Dermis blood vessel endothelial cell (primary cell): ENCODE data around the gene THSD4. TPM values are rescaled to one million over a fixed set of nuclear protein-coding genes. Genes with fewer than 3 reads are reported as not detected.
A peak's percentile ranks its signal among the peaks of the same experiment; 100 is the strongest.

Experiments used
- DNase-seq: peaks from one replicate; pipeline ENCODE4 v3.0.0; 2010
- total RNA-seq: library from RNA; depleted of rRNA; stranded (reverse); fragments of >200 nt; gene quantifications from 2 replicates; pipeline ENCODE4 v1.2.3, GENCODE V29; 2014

The THSD4 gene
- total RNA-seq, 1 donor from 2014 or later = 34.2 TPM

DNA sequence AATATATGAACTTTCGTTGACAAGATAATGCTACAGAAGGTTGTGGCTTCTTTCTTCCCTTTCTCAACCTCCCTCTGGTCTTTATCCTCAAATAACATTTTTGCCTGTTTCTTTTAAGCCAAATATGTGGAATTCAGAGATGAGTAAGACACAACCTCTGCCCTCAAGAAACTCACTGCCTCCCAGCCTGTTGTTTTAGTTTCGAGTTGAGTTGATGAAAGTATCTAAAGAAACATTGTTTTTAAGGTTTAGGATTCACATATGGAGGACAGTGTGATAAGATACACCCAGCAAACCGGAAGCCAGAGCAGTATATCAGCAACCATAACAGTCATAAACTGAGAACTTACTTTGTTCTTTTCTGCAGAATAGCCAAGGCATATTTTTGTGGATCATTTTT lies 218.6 kb downstream of the THSD4 start:
- no peak for DNase-seq

DNA sequence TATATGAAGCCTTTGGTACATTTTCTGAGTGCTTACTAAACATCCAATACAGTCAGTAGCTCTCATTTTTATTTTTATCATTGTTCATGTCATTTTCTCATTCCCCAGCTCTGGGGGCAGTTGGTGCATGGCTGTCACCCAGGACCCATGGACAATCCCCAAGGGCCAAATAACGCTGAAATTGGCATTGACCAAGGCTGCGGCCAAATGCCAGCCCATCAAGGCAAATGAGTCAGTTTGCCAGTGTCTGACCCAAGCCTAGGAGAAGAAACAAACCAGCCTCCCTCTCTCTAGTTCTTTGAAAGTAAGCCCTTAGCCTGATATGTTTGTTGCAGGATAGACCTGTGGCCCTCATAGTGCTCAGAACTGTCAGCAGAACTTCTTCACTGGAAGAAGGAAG lies 219.2 kb downstream of the THSD4 start:
- DNase-seq = no peak

DNA sequence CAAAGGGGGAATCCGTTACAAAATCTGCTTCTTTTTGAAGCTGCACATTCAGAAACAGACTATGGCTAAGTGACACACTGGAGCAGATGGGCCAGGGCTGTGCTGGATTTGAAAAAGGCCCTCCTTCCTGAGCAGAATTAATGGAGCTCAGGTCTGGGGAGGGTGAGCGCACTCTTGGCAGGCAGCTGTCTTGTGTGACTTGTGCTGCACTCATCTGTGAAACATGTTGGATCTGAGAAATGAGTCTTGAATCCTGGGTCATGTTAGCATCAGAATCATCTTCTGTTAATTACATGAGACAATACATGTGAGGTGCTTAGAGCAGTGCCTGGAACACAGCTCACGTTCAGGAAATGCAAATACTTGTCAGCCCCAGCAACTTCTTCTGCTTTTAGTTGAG lies 219.6 kb downstream of the THSD4 start:
- DNase-seq = no peak

DNA sequence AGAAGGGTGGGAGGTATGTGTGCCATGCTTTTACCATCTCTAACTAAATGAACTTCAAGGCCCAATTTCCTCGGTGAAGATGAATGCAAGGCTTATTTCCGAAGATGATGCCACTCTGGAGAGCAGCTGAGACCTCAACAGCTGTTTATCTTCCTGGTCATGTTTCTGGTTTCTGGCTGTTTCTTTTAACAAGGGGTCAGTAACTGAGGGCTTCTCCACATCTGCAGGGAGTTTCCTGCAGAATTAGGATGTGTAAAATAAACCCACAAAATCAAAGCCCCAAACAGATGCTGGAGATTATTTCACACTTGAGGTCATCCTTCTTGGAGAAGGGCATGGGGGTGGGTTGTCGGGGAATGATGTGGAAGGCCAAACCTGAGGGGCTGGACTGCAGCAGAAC lies 220.3 kb downstream of the THSD4 start:
- no peak for DNase-seq

DNA sequence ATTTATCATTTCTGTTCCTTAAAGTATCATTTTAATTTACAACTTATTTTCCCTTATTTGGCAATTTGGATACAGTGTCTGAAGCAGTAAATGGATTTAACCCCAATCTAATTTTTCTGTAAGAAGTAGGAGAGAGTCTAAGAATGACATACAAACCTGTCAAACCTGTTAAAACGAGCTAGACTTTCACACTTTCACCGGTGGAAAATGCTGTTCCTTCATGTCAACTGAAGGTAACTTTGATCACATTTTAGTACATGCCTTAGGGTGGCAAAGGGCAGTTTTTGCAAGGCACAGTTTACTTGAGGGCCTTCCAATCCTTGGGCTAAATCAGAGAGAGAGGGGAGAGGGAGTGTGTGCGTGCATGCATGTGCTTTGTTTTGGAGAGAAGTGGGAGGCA lies 221.4 kb downstream of the THSD4 start:
- no peak for DNase-seq

DNA sequence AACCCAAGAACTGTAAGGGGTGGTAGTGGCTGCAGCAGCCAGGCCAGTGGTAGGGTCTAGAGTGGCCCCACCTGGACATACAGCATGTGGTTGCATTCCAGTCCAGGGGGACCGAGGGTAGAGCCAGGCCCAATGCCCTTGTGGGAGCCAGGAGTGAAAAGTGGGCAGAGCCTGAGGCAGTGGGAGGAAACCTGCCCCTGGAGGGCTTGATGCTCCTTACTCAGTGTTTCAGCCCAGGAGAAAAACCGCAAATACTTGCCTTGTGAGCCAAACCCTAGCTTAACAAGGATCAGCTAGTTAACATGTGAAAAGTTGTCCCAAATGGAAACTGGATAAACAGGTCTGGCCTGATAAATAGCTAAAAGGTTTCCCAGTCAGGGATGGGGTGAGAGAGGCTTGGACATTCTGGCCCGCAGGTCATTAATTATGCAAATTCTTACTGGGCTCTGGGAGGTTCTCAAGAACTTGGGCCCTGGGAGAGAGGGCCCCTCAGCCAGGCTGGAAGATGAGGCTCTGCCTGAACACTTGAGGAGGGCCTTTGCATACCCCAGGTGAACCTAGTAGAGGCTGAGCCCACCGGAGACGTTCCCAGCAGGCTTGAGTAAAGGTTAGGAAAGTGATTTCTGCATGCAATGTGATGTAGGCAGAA lies 222.1 kb downstream of the THSD4 start:
- no peak for DNase-seq

DNA sequence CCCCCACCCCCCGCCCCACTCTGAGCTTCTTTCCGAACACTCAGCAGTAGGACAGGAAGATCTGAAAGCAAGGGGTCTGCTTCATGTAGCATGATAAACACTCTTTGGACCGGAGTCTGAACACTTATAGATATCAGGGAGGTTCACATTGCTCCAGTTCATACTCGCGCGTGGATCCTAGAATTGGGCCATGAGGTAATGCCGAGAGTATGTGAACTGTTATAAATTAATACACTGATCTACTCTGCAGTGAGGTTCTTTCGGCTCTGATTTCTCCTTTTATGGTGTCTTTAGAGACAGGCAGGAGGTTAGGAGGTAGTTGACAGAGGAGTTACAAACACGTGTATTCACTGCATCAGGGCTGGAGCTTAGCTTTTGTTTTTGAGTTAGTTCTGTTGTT lies 223.0 kb downstream of the THSD4 start:
- DNase-seq = no peak

DNA sequence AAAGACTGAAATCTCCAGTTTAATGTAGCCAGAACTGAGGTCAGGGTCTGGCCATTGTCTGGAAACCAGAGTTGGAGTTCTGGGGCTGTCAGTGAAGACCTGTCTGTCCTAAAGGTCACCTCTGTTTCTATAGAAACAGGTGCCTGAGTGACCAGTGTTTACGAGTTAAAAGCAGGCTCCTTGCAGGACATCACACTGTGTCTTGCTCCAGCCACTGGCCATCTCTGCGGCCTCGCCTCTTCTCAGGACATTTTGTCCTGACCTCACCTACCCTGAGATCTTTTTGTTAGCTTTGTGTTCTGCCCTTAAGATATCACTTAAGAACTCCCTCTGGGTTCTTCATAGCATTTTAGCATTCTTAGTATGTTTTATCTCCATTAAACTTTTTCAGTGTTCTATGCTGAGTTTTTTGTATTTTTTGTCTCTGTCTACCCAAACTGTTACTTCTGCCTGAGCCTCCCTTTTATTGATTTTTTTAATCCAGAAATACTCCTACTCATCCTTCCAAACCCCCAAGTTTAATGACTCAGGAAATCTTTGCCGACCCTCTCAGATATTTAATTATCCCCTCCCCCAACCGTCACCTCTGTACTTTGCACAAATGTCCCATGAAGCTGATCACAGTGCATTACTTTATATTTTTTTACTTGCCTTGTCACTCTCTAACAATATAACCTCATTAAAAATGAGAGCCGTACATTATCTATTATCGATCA lies 223.7 kb downstream of the THSD4 start:
- DNase-seq = no peak

DNA sequence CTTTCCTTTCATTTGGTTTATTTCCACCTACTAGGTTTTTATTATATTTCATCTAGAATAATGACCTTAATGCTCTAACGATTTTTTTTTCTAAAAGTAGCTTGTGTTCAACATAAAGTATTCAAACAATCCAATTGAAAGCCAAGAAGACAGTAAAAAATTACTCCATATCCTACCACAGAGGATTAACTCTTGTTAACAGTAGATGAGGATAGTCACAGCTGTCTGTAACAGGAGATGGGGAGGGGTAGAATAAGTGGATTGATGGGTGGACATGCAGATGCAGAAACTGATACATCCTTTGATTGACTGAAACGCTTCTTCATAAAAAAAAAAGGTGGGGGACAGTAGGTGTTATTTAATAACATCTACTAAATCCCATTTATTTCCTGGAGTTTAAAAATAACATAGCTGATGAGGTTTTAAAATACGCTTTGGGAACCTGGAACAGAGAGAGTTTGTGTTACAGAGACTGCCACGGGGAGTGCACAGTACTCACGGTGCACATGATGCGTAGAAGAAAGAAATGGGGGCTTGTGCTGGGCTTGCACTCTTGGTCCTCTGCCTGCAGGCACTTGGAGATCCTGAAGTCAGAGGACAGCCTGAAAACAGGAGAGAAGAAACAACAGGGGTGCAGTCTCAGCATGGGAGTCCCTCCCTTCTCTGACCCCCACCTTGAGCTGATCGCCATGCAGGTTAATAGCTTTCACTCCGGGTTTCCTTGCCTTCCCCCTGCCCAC lies 226.7 kb downstream of the THSD4 start:
- DNase-seq = no peak

DNA sequence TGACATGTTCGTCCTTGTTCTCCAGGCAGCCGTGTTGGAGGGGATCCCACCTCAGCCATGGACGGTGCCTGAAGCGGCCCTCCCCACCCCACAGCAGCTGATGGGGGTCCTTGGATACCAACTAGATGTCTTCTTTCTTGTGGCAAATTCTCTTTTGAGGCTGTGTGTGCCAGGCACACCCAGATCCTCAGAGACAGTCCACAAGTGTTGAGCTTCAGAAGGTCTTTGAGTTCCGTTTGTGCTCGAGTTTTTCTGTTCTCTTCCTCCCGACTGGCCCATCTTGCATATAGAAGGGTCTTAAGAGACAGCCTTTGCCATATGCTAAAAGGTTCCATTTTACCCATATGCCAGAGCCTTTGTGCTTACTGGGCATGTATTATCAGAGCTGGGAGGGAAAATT lies 227.4 kb downstream of the THSD4 start:
- no peak for DNase-seq

DNA sequence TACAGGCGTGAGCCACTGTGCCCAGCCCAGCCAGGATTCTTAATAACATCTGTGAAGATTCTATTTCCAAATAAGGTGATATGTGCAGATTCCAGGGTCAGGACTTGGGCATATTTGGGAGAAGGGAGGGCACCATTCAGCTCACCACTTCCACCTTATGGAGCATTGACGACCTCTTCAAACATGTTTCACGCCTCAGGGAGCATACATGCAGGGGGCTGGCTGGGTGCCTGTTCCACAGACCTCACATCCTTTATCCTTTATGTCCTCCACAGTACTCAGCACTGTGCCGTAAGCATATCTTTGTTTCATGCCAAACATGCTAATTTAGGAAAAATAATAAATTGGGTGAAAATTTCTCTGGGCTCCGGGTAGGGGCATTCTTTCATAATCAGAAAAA lies 229.0 kb downstream of the THSD4 start:
- no peak for DNase-seq

DNA sequence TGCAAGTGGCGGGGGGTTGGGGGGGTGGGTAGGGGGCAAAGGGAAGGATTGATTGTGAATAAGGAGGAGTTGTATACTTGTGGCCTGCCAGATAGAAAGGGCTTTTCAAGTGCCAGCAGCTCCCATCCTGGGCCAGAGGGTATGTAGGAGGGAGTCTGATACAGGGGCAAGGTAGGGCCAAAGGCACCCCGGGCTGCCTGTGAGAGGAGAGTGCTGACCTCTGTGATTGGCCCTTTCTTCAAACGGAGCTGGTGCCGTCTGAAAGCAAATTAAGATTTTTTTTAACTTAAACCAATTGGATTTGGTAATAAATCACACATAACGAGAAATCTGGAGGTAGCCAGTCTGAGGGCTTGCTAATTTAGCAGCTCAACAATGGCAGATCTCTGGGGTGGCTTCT lies 229.9 kb downstream of the THSD4 start:
- no peak for DNase-seq

DNA sequence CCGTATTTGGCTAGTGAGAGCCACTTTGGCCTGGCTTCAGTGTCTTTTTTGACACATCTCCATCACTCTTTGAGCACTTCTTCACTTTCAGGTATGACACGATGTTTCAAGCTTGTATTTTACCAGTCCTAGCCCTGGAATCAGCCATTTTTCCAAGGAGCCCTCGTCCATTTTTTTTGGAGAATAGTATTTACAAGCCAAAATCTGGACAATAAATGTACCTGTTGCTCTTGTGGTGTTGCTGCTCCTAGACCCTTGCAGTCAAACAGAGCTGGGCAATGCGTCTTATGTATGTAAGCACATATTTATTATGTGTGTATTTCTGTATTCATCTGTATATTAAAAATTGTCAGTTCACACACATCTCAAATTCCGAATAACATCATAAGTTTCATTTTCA lies 231.2 kb downstream of the THSD4 start:
- DNase-seq = no peak

DNA sequence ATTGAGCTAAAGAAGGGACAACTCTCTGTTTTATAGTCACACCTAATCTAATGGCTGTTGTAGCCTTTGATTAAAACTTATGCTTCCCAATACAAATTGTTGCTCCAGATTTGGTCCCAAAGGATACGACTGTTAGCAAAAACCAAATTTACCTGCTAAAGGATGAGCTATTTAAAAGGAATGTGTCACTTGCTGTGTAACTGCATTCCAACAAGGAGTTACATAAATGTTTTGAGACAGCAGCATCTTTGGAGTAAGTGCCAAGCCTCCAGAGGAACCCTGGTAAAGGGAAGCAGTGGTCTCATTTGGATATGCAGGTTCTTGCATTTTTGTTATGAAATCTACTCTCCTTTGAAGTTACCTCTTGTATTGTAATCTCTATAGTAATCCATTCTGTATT lies 233.3 kb downstream of the THSD4 start:
- no peak for DNase-seq

DNA sequence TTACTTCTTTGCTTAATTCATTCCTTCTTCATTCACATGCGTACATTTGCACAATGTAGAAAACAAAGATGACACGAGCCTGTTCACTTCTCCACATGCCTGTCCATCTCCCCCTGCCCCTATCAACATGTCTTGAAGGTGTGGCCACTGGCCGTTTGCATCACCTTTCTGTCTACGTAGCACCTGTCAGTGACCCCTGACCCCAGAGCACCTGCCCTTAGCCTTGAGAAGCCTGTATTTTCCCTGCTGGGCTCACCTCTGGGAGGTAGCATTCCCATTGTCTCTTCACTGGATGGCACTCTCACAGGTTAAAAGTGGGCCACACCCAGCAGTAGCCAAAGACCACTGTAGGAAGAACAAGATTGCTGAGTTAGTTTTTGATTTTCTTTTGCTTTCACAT lies 234.1 kb downstream of the THSD4 start:
- no peak for DNase-seq

DNA sequence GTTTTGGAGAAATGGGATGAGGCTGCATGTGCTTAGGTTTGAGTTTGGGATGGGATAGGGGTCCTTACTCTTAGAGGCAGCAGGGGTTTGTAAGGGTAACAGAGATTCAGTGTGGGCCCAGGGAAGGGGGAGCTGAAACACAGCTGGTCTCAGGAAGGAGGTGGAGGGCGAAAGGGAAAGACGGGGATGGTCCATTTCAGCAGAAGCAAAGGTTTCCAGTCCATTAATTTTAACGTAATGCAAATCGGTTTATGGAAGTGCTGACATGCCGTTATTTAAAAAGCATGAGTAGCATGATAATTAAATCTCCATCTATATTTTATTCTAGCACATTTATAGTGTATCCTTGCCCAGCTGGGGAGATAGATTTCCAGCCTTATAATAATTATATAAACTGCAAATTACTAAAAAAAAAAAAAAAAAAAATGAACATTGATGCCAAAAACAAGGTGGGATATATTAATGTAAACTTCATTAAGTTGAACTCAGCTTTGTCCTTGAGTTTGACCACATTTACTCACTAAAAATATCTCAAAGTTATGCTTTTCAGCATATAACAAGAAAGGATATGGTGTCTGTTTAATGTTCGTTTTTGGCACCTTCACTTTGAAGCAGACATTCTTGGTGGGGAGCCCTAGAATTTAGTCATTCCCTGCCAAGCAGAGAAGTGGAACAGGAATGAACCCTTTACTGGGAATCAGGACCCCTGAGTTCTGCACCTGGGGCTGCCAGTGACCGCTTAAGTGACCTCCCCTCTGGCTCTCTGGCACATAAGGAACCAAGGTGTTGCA lies 234.7 kb downstream of the THSD4 start:
- DNase-seq = no peak

DNA sequence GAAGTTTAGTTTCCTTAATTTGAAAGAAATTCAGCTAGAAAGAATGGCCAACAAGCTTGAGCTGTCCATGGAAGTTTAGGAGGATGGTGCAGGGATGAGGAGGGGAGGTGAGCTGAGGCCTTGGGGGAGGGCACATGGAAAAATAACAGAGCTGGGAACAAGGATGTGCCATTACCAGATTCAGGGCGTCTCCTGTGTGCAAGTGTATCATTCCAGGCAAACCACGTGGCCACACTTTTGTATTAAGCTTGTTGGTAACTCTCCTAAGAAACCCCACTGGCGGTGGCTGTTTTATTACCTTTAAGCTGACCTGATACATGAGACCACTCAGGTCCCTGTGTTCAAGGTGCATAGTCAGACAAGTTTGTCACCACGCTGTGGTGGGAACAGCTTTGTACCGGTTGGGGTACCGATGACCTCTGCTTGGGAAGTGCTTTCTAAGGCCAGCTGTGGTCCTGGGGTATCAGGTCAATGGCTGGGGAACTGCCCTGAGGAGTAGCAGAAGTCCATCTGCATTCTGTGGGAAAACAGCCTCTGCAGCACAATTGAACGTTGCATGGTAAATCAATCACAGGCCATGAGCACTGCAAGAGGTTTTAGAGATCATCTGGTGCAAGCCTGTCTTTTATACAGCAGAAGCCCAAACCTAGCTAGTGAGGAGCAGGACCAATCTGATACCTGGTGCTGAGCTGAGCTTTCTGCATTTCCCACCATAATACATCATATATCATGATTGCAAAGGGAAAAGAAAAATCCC lies 235.5 kb downstream of the THSD4 start:
- DNase-seq = no peak

DNA sequence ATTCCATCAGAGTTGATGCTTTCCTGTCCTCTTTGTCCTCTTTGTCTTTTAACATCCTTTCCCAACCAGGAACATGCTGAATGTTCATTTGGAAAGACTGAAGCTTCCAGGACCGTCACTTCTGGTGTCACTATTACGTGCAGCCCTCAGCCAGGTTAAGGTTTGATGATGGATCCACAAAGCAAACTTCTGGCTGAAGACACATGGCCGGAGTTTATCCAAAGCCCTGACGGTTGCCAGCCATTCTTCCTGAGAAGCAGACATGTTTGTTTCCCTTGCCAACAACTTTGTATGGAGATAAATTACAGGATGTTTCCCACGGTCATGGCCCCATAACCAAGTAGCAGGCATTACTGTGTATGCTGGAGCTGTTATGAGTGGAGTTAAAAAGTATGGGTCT lies 236.9 kb downstream of the THSD4 start:
- peak; percentile 68 for DNase-seq

DNA sequence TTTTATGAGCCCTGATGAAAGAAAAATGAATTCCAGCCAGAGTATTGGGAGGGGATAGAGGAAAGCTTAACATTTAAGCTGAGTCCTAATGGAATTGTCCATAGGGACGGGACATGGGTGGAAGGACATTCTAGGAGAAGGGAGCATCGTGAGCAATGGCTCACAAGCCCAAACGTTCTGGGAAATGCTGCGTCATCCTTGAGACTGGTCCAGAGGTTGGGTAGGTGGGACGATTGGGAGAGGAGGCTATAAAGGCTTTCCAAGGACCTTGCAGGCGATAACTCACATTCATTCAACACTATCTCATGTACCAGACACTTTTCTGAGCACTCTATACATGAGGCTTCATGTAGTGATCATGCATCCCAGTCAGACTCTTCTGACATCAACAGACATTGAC lies 237.5 kb downstream of the THSD4 start:
- DNase-seq = no peak

DNA sequence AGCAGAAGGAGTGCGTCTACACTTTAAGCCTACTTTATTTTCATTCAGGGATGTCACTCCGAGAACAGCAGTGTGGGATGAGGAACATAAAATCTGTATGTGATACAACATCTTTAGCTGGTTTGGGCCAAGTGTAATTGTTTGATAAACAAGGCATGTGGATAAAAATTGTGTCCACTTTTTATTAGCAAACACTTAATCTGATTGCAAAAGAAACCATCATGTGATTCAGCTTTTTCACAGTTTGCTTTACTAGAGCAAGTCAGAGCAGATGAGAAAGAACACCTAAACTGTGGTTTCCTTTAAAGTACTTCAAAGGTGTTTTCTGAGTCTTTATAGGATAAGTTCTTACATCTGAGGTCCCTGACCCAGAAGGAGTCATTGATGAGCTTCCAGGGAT lies 237.9 kb downstream of the THSD4 start:
- no peak for DNase-seq

DNA sequence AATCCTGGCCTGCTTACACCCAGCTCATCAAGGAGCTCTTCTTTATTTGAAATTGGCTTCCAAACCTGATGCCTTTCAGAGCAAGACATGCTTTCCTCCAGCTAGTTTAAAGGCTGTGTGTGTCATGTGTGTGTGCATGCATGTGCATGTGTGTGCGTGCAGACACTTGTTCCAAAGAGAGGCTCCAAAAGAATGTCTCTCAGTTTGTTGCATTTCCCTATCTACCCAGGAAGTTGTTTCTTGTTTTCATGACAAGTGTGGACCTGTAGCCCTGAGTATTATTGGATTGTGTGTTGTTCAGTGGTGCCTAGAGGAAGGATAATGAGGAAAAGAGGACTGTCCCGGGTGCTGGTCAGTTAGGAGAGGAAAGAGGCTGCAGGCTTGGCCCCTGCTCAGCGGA lies 240.0 kb downstream of the THSD4 start:
- no peak for DNase-seq

DNA sequence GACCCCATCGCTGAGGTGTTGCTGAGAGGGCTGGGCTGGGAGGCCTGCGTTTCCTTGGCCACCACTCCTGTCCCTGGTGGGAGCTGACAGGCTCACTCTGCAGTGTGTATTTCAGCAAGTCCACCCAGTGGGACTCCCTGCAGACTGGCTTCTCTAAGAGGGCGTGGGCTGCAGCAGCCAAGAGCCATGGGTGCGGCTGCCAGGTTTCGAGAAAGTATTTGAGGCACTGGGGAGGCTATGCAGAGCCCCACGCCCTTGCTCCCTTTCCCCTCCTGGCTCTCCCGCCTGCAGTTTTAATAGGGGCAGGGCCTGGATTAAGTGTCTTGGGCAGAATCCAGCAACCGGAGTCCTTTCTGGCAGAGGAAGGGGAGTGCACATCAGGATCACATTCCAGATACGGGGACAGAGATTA lies 242.1 kb downstream of the THSD4 start:
- DNase-seq = no peak

DNA sequence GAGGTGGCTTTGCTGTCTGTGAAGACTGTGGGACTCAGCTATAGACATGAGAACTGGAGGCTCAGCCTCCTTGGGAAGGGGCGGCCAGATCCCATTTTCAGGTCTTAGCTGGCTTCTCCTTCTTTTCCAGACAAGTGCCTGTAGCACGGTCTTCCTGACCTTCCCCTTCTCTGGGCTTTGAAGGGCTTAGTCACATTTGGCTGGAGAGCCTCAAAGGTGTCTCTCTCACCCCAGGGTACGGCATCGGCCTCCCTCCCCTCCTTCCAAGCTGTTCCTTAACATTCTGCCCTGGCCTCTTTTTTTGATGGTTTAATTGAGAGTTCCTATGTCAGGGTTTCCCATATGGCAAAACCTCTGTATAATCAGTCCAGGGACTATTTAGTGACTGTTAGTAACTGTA lies 242.7 kb downstream of the THSD4 start:
- no peak for DNase-seq
